Inferior parietal cortex (tissue), 1 donor: ENCODE data around the gene DBET.
"Not testable (repeated sequence)": the region's sequence is repeated elsewhere in the genome, so short reads cannot be mapped to it uniquely, and the experiment has no call there.

Experiments
- DNase-seq: peaks from one replicate; pipeline ENCODE4 v3.0.0-alpha.2; 2016; ENCODE audit errors: extremely low spot score

The DBET gene

GRCh38 chr4:190049378-190050239 is 14.7 kb upstream of the DBET start:
- not testable (repeated sequence) for DNase-seq

DNA sequence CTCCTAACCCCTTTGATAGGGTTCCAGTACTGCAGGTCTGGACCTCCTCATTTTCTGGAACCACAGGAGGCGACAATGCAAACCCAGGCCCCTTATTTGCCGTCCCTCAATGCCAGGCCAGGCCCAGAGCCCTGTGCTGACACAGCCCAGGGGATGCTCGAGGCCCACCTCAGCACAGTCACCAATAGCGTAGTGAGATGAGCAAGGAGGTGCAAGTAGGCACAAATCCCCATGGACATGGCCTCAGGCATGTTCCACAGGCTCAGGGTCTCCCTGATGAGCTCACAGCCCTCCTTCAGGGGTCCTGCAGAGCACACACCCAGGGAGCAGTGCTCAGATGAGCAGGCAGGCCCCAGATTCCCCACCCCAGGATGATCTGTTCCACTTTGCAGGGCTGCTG is 5.3 kb upstream of the DBET start:
- not testable (repeated sequence) for DNase-seq

- DNase-seq: not testable (repeated sequence)
These were observed 503 bp downstream of the DBET start for GRCh38 chr4:190064805-190065204.

DNA sequence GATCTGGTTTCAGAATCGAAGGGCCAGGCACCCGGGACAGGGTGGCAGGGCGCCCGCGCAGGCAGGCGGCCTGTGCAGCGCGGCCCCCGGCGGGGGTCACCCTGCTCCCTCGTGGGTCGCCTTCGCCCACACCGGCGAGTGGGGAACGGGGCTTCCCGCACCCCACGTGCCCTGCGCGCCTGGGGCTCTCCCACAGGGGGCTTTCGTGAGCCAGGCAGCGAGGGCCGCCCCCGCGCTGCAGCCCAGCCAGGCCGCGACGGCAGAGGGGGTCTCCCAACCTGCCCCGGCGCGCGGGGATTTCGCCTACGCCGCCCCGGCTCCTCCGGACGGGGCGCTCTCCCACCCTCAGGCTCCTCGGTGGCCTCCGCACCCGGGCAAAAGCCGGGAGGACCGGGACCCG is 4.0 kb downstream of the DBET start:
- DNase-seq: not testable (repeated sequence)

DNA sequence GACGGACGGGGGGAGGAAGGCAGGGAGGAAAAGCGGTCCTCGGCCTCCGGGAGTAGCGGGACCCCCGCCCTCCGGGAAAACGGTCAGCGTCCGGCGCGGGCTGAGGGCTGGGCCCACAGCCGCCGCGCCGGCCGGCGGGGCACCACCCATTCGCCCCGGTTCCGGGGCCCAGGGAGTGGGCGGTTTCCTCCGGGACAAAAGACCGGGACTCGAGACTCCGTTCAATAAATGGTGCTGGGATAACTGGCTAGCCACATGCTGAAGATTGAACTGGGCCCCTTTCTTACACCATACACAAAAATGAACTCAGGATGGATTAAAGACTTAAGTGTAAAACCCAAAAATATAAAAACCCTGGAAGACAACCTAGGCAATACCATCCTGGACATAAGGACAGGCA is 28.8 kb downstream of the DBET start:
- DNase-seq: not testable (repeated sequence)

- DNase-seq: not testable (repeated sequence)
These were observed 29.7 kb downstream of the DBET start for GRCh38 chr4:190094031-190094430.

DNA sequence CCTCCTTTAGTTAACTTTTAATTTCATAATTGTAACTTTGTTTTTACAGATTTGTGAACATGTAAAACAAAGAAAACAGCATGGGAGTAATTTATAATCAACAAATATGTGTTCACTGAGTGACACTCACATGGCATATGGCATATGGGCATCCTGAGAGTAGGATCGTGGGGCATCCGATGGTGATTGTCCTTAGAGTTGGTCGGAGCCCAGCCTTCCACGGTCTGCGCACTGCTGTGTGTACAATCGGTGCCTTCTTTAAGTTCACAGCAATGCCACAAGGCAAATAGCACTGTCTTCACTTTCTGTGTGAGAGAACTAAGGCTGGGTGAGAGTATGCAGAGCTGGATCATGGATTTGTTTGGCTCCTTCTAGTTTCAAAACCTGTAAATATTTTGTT is 31.0 kb downstream of the DBET start:
- DNase-seq: not testable (repeated sequence)

GRCh38 chr4:190099605-190100004 is 35.3 kb downstream of the DBET start:
- not testable (repeated sequence) for DNase-seq

DNA sequence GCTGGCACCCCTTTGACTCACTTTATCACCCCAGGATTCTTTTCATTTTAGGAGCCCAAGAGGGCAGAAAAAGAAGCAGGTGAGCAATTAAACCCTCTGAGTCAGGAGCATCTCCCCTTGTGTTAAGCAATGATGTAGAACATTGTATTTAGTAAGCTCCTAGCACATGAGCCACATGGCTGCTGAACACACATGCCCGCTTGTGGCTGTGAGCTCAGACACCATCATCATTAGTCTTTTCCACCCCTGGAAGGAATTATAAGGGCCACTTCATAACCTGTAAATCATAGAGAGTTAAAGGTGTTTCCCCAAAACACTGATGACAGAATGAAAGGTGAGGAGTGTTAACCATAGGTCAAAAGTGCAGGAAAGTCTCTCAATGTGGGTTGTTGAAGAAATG is 37.2 kb downstream of the DBET start:
- DNase-seq: not testable (repeated sequence)

- DNase-seq: not testable (repeated sequence)
These were observed 41.9 kb downstream of the DBET start for GRCh38 chr4:190106191-190106590.

DNA sequence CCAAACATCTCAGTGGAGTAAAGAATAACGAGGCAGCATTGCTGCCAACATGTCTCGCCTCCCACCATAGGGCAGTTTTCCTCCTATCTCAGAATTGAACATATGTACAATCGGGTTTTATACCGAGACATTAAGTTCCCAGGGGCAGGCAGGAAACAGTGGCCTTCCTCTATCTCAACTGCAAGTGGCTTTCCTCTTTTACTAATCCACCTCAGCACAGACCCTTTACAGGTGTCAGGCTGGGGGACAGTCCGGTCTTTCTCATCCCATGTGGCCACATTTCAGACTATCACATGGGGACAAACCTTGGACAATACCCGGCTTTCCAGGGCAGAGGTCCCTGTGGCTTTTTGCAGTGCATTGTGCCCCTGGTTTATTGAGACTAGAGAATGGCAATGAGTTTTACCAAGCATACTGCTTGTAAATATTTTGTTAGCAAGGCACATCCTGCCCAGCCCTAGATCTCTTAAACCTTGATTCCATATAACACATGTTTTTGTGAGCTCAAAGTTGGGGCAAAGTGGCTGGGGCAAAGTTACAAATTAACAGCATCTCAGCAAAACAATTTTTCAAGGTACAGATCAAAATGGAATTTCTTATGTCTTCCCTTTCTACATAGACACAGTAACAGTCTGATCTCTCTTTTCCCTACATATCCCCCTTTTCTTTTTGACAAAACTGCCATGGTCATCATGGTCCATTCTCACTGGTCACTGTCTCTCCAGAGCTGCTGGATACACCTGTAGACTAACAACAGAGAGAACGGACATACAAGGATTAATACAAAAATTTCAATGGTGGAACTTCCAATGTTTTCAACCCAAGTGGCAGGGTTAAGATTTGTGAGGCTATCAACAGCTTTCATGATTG is 42.5 kb downstream of the DBET start:
- not testable (repeated sequence) for DNase-seq

- peak; percentile 2 for DNase-seq
These were observed 43.6 kb downstream of the DBET start for GRCh38 chr4:190107766-190108485.

DNA sequence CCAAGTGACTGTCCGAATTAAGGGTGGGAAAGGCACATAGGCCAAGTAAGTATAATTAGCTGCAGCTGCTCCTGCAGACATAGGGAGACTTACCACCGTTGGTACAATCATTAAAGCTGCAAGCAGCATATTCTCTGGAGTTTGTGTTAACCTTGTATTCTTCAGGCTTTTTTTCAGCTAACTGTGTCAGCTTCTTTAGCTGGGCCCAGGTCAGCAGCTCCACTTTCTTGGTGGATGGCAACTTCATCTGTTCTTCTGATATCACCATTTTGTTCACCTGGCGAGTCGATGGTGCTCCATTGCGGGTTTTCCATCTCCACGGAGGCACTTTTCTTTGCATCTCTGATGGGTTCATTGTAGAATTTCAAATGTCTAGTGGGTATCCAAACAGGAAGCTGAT is 44.5 kb downstream of the DBET start:
- DNase-seq: peak; percentile 1

GRCh38 chr4:190109390-190110011 is 45.2 kb downstream of the DBET start:
- peak; percentile 1 for DNase-seq

- DNase-seq: not testable (repeated sequence)
These were observed 45.7 kb downstream of the DBET start for GRCh38 chr4:190110033-190110432.

- DNase-seq: peak; percentile 3
These were observed 46.4 kb downstream of the DBET start for GRCh38 chr4:190110570-190111295.

DNA sequence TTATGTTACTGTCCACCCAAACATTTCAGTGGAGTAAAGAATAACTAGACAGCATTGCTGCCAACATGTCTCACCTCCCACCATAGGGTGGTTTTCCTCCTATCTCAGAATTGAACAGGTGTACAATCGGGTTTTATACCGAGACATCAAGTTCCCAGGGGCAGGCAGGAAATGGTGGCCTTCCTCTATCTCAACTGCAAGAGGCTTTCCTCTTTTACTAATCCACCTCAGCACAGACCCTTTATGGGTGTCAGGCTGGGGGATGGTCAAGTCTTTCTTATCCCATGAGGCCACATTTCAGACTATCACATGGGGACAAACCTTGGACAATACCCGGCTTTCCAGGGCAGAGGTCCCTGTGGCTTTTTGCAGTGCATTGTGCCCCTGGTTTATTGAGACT is 48.6 kb downstream of the DBET start:
- not testable (repeated sequence) for DNase-seq

DNA sequence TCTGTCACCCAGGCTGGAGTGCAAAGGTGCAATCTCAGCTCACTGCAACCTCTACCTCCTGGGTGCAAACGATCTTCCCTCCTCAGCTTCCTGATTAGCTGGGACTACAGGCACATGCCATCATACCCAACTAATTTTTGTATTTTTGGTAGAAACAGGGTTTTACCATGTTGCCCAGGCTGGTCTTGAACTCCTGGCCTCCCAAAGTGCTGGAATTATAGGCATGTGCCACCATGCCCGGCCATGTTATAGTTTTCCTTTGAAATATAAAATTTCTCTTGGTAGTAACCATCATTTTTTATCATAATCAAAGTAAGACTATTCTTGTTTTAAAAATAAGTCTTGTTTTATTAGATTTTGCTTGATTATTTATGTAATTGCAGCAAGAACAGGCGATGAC is 50.7 kb downstream of the DBET start:
- not testable (repeated sequence) for DNase-seq
